HEK293 (cell line): ENCODE data around the gene SMIM36.

Experiments used
- BCL11A ChIP-seq: fragments of 450-650 bp; formaldehyde crosslinking; IDR thresholded peaks from 2 replicates; pipeline ENCODE4 v1.5.1; 2016; ENCODE audit warnings: low read depth, missing biosample characterization, missing genetic modification characterization
- BCL11B ChIP-seq: fragments of 450-650 bp; formaldehyde crosslinking; IDR thresholded peaks from 2 replicates; pipeline ENCODE4 v1.5.1; 2016; ENCODE audit warnings: low read depth, missing biosample characterization, missing genetic modification characterization
- HOXC10 ChIP-seq: sonication (generic); formaldehyde crosslinking; IDR thresholded peaks from 2 replicates; pipeline ENCODE4 v1.8.1; 2023; ENCODE audit warnings: mild to moderate bottlenecking, missing genetic modification reagents
- SCRT2 ChIP-seq: fragments of 450-650 bp; formaldehyde crosslinking; IDR thresholded peaks from 2 replicates; pipeline ENCODE4 v1.5.1; 2016; ENCODE audit warnings: missing biosample characterization, missing genetic modification characterization
- ZNF121 ChIP-seq: fragments of 450-650 bp; formaldehyde crosslinking; IDR thresholded peaks from 2 replicates; pipeline ENCODE4 v1.5.1; 2016; ENCODE audit warnings: missing biosample characterization, missing genetic modification characterization
- ZNF140 ChIP-seq: fragments of 450-650 bp; formaldehyde crosslinking; IDR thresholded peaks from 2 replicates; pipeline ENCODE4 v1.5.1; 2016; ENCODE audit warnings: missing biosample characterization, missing genetic modification characterization
- ZNF157 ChIP-seq: fragments of 450-650 bp; formaldehyde crosslinking; IDR thresholded peaks from 2 replicates; pipeline ENCODE4 v1.5.1; 2016; ENCODE audit warnings: missing biosample characterization, missing genetic modification characterization
- ZNF16 ChIP-seq: fragments of 450-650 bp; formaldehyde crosslinking; IDR thresholded peaks from 2 replicates; pipeline ENCODE4 v1.5.1; 2016; ENCODE audit warnings: low read depth, missing biosample characterization, missing genetic modification characterization
- ZNF324 ChIP-seq: fragments of 450-650 bp; formaldehyde crosslinking; IDR thresholded peaks from 2 replicates; pipeline ENCODE4 v1.5.1; 2016; ENCODE audit warnings: missing biosample characterization, missing genetic modification characterization
- ZNF354C ChIP-seq: fragments of 450-650 bp; formaldehyde crosslinking; IDR thresholded peaks from 2 replicates; pipeline ENCODE4 v1.5.1; 2016; ENCODE audit warnings: missing biosample characterization, missing genetic modification characterization, low read depth, borderline replicate concordance
- ZNF394 ChIP-seq: fragments of 450-650 bp; formaldehyde crosslinking; IDR thresholded peaks from 2 replicates; pipeline ENCODE4 v1.5.1; 2016; ENCODE audit warnings: missing biosample characterization, missing genetic modification characterization, mild to moderate bottlenecking, moderate library complexity, borderline replicate concordance
- ZNF501 ChIP-seq: fragments of 450-650 bp; formaldehyde crosslinking; IDR thresholded peaks from 2 replicates; pipeline ENCODE4 v1.5.1; 2016; ENCODE audit warnings: missing biosample characterization, missing genetic modification characterization
- ZNF530 ChIP-seq: fragments of 450-650 bp; formaldehyde crosslinking; IDR thresholded peaks from 2 replicates; pipeline ENCODE4 v1.5.1; 2016; ENCODE audit warnings: low read depth, missing biosample characterization, missing genetic modification characterization
- ZNF571 ChIP-seq: fragments of 450-650 bp; formaldehyde crosslinking; IDR thresholded peaks from 2 replicates; pipeline ENCODE4 v1.5.0; 2017; ENCODE audit warnings: missing biosample characterization, missing genetic modification characterization
- ZNF600 ChIP-seq: fragments of 450-650 bp; formaldehyde crosslinking; IDR thresholded peaks from 2 replicates; pipeline ENCODE4 v1.5.1; 2016; ENCODE audit warnings: missing biosample characterization, missing genetic modification characterization
- ZNF621 ChIP-seq: fragments of 450-650 bp; formaldehyde crosslinking; IDR thresholded peaks from 2 replicates; pipeline ENCODE4 v1.5.1; 2017; ENCODE audit warnings: missing biosample characterization, missing genetic modification characterization
- ZNF629 ChIP-seq: fragments of 450-650 bp; formaldehyde crosslinking; IDR thresholded peaks from 2 replicates; pipeline ENCODE4 v1.5.1; 2017; ENCODE audit warnings: missing biosample characterization, missing genetic modification characterization
- ZNF654 ChIP-seq: fragments of 450-650 bp; formaldehyde crosslinking; IDR thresholded peaks from 2 replicates; pipeline ENCODE4 v1.5.1; 2016; ENCODE audit warnings: low read depth, missing biosample characterization, missing genetic modification characterization
- ZNF707 ChIP-seq: fragments of 450-650 bp; formaldehyde crosslinking; IDR thresholded peaks from 2 replicates; pipeline ENCODE4 v1.5.1; 2016; ENCODE audit warnings: missing biosample characterization, missing genetic modification characterization
- ZNF777 ChIP-seq: fragments of 450-650 bp; formaldehyde crosslinking; IDR thresholded peaks from 2 replicates; pipeline ENCODE4 v1.5.1; 2017; ENCODE audit warnings: missing biosample characterization, missing genetic modification characterization, borderline replicate concordance
- ZNF830 ChIP-seq: fragments of 450-650 bp; IDR thresholded peaks from 2 replicates; pipeline ENCODE4 v1.5.0; 2018; ENCODE audit warnings: missing biosample characterization, missing genetic modification characterization, low read depth, mild to moderate bottlenecking, moderate library complexity
- TF ChIP-seq, protein P1 (sequence below): fragments of 450-650 bp; formaldehyde crosslinking; IDR thresholded peaks from 2 replicates; pipeline ENCODE4 v1.5.1; 2016; ENCODE audit warnings: missing biosample characterization, missing genetic modification characterization
- TF ChIP-seq, protein P2 (sequence below): fragments of 450-650 bp; formaldehyde crosslinking; IDR thresholded peaks from 2 replicates; pipeline ENCODE4 v1.5.1; 2016; ENCODE audit warnings: missing biosample characterization, missing genetic modification characterization, borderline replicate concordance
- TF ChIP-seq, protein P3 (sequence below): fragments of 450-650 bp; formaldehyde crosslinking; IDR thresholded peaks from 2 replicates; pipeline ENCODE4 v1.5.1; 2017; ENCODE audit warnings: missing biosample characterization, missing genetic modification characterization
- TF ChIP-seq, protein P4 (sequence below): fragments of 450-650 bp; formaldehyde crosslinking; IDR thresholded peaks from 2 replicates; pipeline ENCODE4 v1.5.1; 2016; ENCODE audit warnings: missing biosample characterization, missing genetic modification characterization

SMIM36 gene

DNA sequence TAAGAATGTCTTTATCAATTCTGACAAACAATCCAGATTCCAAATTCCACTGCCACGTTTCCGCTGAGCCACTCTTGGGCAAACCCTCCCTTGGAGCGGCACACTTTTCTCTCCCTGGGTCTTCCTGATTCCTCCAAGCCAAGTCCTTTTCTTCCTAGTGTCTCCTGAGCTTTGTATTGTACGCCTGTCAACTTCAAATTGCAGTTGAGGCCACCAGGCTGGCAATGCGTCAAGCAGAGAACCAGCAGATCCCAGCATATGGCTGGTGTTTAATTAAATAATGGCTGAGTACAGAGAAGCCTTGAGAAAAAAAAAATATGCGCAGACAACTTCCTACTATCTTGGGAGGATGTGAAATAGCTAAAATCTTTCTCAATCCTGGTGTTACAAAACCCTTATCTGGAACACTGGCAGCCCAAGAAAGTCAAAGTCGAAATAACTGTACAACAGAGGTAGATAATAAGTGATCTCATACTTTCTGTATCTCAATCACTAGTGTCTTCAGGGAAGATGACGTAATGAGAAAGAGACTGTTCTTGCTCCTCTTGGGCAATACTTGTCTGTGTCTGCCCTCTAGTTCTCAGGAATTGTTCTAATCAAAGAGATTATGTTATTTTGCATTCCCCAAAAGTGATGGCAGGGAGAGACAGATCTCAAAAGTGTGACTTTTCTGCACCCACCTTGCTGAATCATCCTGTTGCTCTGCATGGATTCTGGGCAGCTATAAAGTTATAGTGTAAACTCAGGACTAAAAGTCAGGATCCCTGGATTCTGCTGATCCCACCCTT lies 15.0 kb downstream of the SMIM36 start (continued):
- TF ChIP-seq, protein P1, sequence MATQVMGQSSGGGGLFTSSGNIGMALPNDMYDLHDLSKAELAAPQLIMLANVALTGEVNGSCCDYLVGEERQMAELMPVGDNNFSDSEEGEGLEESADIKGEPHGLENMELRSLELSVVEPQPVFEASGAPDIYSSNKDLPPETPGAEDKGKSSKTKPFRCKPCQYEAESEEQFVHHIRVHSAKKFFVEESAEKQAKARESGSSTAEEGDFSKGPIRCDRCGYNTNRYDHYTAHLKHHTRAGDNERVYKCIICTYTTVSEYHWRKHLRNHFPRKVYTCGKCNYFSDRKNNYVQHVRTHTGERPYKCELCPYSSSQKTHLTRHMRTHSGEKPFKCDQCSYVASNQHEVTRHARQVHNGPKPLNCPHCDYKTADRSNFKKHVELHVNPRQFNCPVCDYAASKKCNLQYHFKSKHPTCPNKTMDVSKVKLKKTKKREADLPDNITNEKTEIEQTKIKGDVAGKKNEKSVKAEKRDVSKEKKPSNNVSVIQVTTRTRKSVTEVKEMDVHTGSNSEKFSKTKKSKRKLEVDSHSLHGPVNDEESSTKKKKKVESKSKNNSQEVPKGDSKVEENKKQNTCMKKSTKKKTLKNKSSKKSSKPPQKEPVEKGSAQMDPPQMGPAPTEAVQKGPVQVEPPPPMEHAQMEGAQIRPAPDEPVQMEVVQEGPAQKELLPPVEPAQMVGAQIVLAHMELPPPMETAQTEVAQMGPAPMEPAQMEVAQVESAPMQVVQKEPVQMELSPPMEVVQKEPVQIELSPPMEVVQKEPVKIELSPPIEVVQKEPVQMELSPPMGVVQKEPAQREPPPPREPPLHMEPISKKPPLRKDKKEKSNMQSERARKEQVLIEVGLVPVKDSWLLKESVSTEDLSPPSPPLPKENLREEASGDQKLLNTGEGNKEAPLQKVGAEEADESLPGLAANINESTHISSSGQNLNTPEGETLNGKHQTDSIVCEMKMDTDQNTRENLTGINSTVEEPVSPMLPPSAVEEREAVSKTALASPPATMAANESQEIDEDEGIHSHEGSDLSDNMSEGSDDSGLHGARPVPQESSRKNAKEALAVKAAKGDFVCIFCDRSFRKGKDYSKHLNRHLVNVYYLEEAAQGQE (tag by site-specific recombination) = no peak
- TF ChIP-seq ZNF629 (tag by site-specific recombination) (peak; percentile 94), ZNF354C (tag by site-specific recombination) (no peak), SCRT2 (tag by site-specific recombination) (peak; percentile 65), ZNF654 (peak; percentile 14; the same call in 1 of the 2 replicates), ZNF600 (tag by site-specific recombination) (no peak), ZNF830 (tag by site-specific recombination) (no peak), BCL11A (tag by site-specific recombination) (no peak), ZNF121 (tag by site-specific recombination) (no peak), ZNF501 (tag by site-specific recombination) (no peak), ZNF394 (no peak), BCL11B (tag by site-specific recombination) (no peak), ZNF707 (tag by site-specific recombination) (no peak), ZNF571 (tag by site-specific recombination) (no peak), ZNF16 (tag by site-specific recombination) (no peak), ZNF140 (tag by site-specific recombination) (no peak), ZNF530 (no peak), ZNF777 (tag by site-specific recombination) (no peak), ZNF157 (no peak), HOXC10 (CRISPR knock-in tag) (no peak), ZNF621 (no peak), ZNF324 (tag by site-specific recombination) (no peak)
- TF ChIP-seq, protein P2, sequence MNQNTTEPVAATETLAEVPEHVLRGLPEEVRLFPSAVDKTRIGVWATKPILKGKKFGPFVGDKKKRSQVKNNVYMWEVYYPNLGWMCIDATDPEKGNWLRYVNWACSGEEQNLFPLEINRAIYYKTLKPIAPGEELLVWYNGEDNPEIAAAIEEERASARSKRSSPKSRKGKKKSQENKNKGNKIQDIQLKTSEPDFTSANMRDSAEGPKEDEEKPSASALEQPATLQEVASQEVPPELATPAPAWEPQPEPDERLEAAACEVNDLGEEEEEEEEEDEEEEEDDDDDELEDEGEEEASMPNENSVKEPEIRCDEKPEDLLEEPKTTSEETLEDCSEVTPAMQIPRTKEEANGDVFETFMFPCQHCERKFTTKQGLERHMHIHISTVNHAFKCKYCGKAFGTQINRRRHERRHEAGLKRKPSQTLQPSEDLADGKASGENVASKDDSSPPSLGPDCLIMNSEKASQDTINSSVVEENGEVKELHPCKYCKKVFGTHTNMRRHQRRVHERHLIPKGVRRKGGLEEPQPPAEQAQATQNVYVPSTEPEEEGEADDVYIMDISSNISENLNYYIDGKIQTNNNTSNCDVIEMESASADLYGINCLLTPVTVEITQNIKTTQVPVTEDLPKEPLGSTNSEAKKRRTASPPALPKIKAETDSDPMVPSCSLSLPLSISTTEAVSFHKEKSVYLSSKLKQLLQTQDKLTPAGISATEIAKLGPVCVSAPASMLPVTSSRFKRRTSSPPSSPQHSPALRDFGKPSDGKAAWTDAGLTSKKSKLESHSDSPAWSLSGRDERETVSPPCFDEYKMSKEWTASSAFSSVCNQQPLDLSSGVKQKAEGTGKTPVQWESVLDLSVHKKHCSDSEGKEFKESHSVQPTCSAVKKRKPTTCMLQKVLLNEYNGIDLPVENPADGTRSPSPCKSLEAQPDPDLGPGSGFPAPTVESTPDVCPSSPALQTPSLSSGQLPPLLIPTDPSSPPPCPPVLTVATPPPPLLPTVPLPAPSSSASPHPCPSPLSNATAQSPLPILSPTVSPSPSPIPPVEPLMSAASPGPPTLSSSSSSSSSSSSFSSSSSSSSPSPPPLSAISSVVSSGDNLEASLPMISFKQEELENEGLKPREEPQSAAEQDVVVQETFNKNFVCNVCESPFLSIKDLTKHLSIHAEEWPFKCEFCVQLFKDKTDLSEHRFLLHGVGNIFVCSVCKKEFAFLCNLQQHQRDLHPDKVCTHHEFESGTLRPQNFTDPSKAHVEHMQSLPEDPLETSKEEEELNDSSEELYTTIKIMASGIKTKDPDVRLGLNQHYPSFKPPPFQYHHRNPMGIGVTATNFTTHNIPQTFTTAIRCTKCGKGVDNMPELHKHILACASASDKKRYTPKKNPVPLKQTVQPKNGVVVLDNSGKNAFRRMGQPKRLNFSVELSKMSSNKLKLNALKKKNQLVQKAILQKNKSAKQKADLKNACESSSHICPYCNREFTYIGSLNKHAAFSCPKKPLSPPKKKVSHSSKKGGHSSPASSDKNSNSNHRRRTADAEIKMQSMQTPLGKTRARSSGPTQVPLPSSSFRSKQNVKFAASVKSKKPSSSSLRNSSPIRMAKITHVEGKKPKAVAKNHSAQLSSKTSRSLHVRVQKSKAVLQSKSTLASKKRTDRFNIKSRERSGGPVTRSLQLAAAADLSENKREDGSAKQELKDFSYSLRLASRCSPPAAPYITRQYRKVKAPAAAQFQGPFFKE = no peak
- TF ChIP-seq, protein P3, sequence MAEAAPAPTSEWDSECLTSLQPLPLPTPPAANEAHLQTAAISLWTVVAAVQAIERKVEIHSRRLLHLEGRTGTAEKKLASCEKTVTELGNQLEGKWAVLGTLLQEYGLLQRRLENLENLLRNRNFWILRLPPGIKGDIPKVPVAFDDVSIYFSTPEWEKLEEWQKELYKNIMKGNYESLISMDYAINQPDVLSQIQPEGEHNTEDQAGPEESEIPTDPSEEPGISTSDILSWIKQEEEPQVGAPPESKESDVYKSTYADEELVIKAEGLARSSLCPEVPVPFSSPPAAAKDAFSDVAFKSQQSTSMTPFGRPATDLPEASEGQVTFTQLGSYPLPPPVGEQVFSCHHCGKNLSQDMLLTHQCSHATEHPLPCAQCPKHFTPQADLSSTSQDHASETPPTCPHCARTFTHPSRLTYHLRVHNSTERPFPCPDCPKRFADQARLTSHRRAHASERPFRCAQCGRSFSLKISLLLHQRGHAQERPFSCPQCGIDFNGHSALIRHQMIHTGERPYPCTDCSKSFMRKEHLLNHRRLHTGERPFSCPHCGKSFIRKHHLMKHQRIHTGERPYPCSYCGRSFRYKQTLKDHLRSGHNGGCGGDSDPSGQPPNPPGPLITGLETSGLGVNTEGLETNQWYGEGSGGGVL (tag by site-specific recombination) = peak; percentile 35
- TF ChIP-seq, protein P4, sequence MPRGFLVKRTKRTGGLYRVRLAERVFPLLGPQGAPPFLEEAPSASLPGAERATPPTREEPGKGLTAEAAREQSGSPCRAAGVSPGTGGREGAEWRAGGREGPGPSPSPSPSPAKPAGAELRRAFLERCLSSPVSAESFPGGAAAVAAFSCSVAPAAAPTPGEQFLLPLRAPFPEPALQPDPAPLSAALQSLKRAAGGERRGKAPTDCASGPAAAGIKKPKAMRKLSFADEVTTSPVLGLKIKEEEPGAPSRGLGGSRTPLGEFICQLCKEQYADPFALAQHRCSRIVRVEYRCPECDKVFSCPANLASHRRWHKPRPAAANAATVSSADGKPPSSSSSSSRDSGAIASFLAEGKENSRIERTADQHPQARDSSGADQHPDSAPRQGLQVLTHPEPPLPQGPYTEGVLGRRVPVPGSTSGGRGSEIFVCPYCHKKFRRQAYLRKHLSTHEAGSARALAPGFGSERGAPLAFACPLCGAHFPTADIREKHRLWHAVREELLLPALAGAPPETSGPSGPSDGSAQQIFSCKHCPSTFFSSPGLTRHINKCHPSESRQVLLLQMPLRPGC = no peak
